A204.1 (cell line): ENCODE data around the gene TGFA.
"Not testable (repeated sequence)": the region's sequence is repeated elsewhere in the genome, so short reads cannot be mapped to it uniquely, and the experiment has no call there.

Experiments used
- FAIRE-seq: peaks from 2 replicates; lab custom pipeline; 2012; peaks lifted over from hg19 to GRCh38; lab: Jason Lieb, UNC

TGFA gene

GRCh38 chr2:70498054-70498453 lies 55.6 kb downstream of the TGFA start:
- FAIRE-seq = no peak

- no peak for FAIRE-seq
These were observed 56.8 kb downstream of the TGFA start for GRCh38 chr2:70496819-70497218.

GRCh38 chr2:70494293-70494886 lies 59.2 kb downstream of the TGFA start:
- FAIRE-seq = no peak

GRCh38 chr2:70490381-70490780 lies 63.2 kb downstream of the TGFA start:
- no peak for FAIRE-seq

- FAIRE-seq = no peak
These were observed 64.5 kb downstream of the TGFA start for GRCh38 chr2:70489165-70489564.

- no peak for FAIRE-seq
These were observed 69.5 kb downstream of the TGFA start for GRCh38 chr2:70484086-70484485.

GRCh38 chr2:70482401-70482800 lies 71.2 kb downstream of the TGFA start:
- no peak for FAIRE-seq

GRCh38 chr2:70480468-70480867 lies 73.2 kb downstream of the TGFA start:
- no peak for FAIRE-seq

- no peak for FAIRE-seq
These were observed 73.8 kb downstream of the TGFA start for GRCh38 chr2:70479816-70480215.

GRCh38 chr2:70477441-70477844 lies 76.2 kb downstream of the TGFA start:
- FAIRE-seq = no peak

GRCh38 chr2:70475266-70475665 lies 78.4 kb downstream of the TGFA start:
- no peak for FAIRE-seq

GRCh38 chr2:70474256-70474848 lies 79.3 kb downstream of the TGFA start:
- no peak for FAIRE-seq

GRCh38 chr2:70473101-70473722 lies 80.4 kb downstream of the TGFA start:
- no peak for FAIRE-seq

- FAIRE-seq = no peak
These were observed 81.3 kb downstream of the TGFA start for GRCh38 chr2:70472221-70472890.

GRCh38 chr2:70471129-70471528 lies 82.5 kb downstream of the TGFA start:
- no peak for FAIRE-seq

GRCh38 chr2:70469961-70470360 lies 83.7 kb downstream of the TGFA start:
- FAIRE-seq = no peak

GRCh38 chr2:70469435-70469834 lies 84.2 kb downstream of the TGFA start:
- no peak for FAIRE-seq

- no peak for FAIRE-seq
These were observed 84.7 kb downstream of the TGFA start for GRCh38 chr2:70468878-70469277.

GRCh38 chr2:70467831-70468779 lies 85.5 kb downstream of the TGFA start:
- no peak for FAIRE-seq

- no peak for FAIRE-seq
These were observed 86.4 kb downstream of the TGFA start for GRCh38 chr2:70467237-70467636.

GRCh38 chr2:70466647-70467046 lies 87.0 kb downstream of the TGFA start:
- not testable (repeated sequence) for FAIRE-seq

- FAIRE-seq = no peak
These were observed 89.6 kb downstream of the TGFA start for GRCh38 chr2:70463997-70464396.
